H1 (cell line): Measurements from ENCODE around the gene G3BP1.

Source experiments
- ASH2L ChIP-seq: fragments of 200-600, 300-600 bp; sonication (generic); IDR thresholded peaks from one replicate; pipeline ENCODE4 v1.7.1; 2017; ENCODE audit warnings: low read length
- CTCF ChIP-seq, 3 experiments: IDR thresholded peaks; 1 replicate in 2 of 3; 2 replicates in 1 of 3; pipeline versions ENCODE4 v1.5.1 to v1.6.1; 2011; ENCODE audit warnings: low read length in 3 of 3, mild to moderate bottlenecking in 3 of 3, inconsistent platforms in 2 of 3, low read depth in 1 of 3, moderate library complexity in 1 of 3; ENCODE audit not compliant: insufficient read depth in 1 of 3; ENCODE audit errors: control extremely low read depth in 1 of 3
- EZH2 ChIP-seq: fragments of 200-600 bp; sonication (generic); IDR thresholded peaks from 2 replicates; pipeline ENCODE4 v1.7.1; 2012; ENCODE audit warnings: low read depth, mild to moderate bottlenecking, moderate library complexity, low read length, inconsistent platforms; ENCODE audit not compliant: severe bottlenecking

GRCh38 chr5:151799407-151799806 lies 27.7 kb downstream of the G3BP1 start:
- no peak for TF ChIP-seq CTCF (IDR thresholded peaks at IDR 0.05; ENCODE audit: control extremely low read depth in 1 of 3, insufficient read depth in 1 of 3, low read depth in 1 of 3, low read length in 3 of 3)
- no peak for TF ChIP-seq EZH2
- no peak for TF ChIP-seq ASH2L
